Stimulated activated CD4-positive, alpha-beta T cell treated with anti-CD3 and anti-CD28 coated beads, Interleukin-15, amount 100 ng/mL, for 48 hours (primary cell): ENCODE results near the gene MAPK8IP3.
A peak's percentile ranks its signal among the peaks of the same experiment; 100 is the strongest.

Experiments
- DNase-seq, 2 donors: peaks; one replicate each; pipeline ENCODE4 v3.0.0-alpha.2; 2020; ENCODE audit warnings: low read depth in 2 of 2

Gene MAPK8IP3

GRCh38 chr16:1773703-1774447 lies 67.9 kb downstream of the MAPK8IP3 start:
- no peak for DNase-seq

- no peak for DNase-seq
Observed at GRCh38 chr16:1774448-1774780, 68.4 kb downstream of the MAPK8IP3 start.

- no peak for DNase-seq
Observed at GRCh38 chr16:1775006-1775845, 69.2 kb downstream of the MAPK8IP3 start.

- DNase-seq = no peak
Observed at GRCh38 chr16:1775846-1776671, 70.1 kb downstream of the MAPK8IP3 start.

- no peak for DNase-seq
Observed at GRCh38 chr16:1776672-1776955, 70.6 kb downstream of the MAPK8IP3 start.

GRCh38 chr16:1776991-1777374 lies 71.0 kb downstream of the MAPK8IP3 start:
- DNase-seq = no peak

- DNase-seq = no peak
Observed at GRCh38 chr16:1777375-1778199, 71.6 kb downstream of the MAPK8IP3 start.

- DNase-seq = no peak
Observed at GRCh38 chr16:1778200-1779179, 72.5 kb downstream of the MAPK8IP3 start.

GRCh38 chr16:1779234-1779701 lies 73.3 kb downstream of the MAPK8IP3 start:
- no peak for DNase-seq

GRCh38 chr16:1779741-1780676 lies 74.0 kb downstream of the MAPK8IP3 start:
- DNase-seq = no peak

GRCh38 chr16:1780677-1781072 lies 74.7 kb downstream of the MAPK8IP3 start:
- DNase-seq = no peak

- DNase-seq = no peak
Observed at GRCh38 chr16:1781254-1781653, 75.3 kb downstream of the MAPK8IP3 start.

- DNase-seq = no peak
Observed at GRCh38 chr16:1781758-1782407, 75.9 kb downstream of the MAPK8IP3 start.

GRCh38 chr16:1782408-1783264 lies 76.6 kb downstream of the MAPK8IP3 start, which contains the start of the genes NUBP2 and SPSB3:
NUBP2 (plus strand) TSS chr16:1782960; CDS start chr16:1783021, 61 bp downstream.
SPSB3 (minus strand) TSS chr16:1782571; CDS start chr16:1781483, 1,088 bp downstream.
- DNase-seq = peak; percentile 98 to 99

GRCh38 chr16:1784977-1785845 lies 79.2 kb downstream of the MAPK8IP3 start:
- DNase-seq = no peak

GRCh38 chr16:1785846-1786170 lies 79.8 kb downstream of the MAPK8IP3 start:
- no peak for DNase-seq
